ENCODE measurements around the gene PRAMEF9. TPM values are rescaled to one million over a fixed set of nuclear protein-coding genes. Genes with fewer than 3 reads are reported as not detected.
"Not testable (repeated sequence)": the region's sequence is repeated elsewhere in the genome, so short reads cannot be mapped to it uniquely, and the experiment has no call there.

The PRAMEF9 gene
- not detected for polyA plus RNA-seq (ENCODE audit: insufficient read length)

DNA sequence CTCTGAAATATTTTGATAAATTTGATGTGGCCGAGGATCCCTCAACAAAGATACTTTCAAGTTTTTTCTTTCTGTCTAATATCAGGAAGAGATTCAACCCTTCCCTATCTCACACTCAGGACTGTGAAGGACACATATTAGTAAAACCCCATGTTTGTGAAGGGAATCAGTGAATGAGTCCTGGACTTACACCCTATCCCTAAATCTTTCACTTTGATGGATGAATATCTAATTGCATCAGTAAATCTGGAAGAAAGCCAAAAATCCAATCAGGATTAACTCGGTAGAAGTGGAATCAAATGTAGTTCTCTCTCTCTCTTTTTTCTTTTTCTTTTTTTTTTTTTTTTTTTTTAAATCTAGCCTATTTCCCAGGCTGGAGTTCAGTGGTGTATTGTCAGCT is at the start of gene PRAMEF9:
TSS of gene PRAMEF9 (plus strand) at position 301 of the 400 bp plus-strand sequence. CDS start 3,433 bp downstream, outside the sequence.
- DNase-seq = not testable (repeated sequence)

DNA sequence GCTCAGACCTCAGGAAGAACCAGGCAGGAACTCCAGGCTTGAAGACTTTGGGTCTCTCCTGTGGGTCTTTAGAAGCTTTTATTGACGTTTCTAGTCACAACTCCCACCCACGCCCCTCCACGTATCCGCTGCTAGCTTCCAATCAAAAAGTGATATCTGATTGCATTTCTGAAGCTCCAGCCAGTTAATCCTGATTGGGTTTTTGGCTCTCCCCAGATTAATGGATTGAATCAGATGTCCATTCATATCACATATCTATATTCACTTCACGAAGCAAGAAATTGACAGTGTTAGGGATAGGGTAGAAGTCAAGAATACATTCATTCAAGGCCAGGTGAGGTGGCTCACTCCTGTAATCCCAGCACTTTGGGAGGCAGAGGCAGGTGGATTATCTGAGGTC is 15.7 kb upstream of the PRAMEF9 start, which contains the start of gene PRAMEF26:
TSS of gene PRAMEF26 (minus strand) at position 101 of the 400 bp plus-strand sequence. CDS start 2,914 bp downstream, outside the sequence.
- DNase-seq = not testable (repeated sequence)

DNA sequence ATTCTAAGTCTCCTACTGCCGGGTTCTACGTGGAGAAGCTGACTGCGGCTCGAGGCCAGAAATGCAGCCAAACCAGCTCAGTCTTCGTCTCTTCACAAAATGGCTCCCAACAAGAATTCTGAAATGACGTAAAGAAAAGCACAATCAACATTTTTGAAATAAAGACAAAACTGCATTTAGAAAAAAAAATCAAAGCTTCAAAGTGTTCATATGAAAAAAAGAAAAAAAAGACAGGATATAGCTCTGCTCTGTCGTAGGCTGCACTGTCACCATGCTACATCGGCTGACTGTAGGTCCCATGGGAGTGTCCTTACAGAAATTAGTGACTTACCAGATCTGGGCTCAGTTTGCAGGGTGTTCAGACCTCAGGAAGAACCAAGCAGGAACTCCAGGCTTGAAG is 6.1 kb upstream of the PRAMEF9 start, which contains the start of gene HNRNPCL4:
TSS of gene HNRNPCL4 (minus strand) at position 101 of the 400 bp plus-strand sequence. CDS start 164 bp downstream, outside the sequence.
- DNase-seq = not testable (repeated sequence)

DNA sequence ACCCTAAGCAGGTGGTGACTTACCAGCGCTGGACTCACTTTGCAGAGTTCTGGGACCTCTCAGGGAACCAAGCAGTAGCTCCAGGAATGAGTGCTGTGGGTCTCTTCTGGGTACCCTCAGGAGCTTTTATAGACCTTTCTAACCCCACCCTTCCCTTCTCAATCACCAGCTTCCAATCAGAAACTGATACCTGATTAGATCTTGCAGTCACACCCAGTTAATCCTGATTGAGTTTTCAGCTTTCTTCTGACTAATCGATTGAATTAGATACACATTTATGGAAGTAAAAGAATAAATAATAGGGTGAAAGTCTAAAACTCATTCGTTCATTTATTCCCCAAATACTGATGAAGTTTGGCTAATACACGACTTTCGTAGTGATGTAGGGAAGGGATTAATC is 29.7 kb downstream of the PRAMEF9 start, which contains the start of gene PRAMEF13:
TSS of gene PRAMEF13 (minus strand) at position 101 of the 400 bp plus-strand sequence. CDS start 1,820 bp downstream, outside the sequence.
- DNase-seq = not testable (repeated sequence)

DNA sequence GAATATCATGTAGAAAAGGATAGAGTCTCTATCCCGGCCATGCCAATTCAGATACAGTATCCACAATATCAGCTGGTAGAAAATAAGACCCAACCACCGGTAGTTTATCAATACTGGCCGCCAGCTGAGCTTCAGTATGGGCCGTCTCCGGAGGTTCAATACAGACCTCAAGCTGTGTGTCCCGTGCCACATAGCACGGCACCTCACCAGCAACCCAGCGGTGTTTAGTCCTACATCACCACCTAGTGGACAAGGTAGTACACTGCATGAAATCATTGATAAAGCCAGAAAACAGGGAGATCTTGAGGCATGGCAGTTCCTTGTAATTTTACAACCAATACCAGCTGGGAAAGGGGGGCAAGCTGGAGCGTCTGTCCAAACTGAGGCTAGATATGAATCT is 37.1 kb downstream of the PRAMEF9 start:
- DNase-seq = not testable (repeated sequence)

DNA sequence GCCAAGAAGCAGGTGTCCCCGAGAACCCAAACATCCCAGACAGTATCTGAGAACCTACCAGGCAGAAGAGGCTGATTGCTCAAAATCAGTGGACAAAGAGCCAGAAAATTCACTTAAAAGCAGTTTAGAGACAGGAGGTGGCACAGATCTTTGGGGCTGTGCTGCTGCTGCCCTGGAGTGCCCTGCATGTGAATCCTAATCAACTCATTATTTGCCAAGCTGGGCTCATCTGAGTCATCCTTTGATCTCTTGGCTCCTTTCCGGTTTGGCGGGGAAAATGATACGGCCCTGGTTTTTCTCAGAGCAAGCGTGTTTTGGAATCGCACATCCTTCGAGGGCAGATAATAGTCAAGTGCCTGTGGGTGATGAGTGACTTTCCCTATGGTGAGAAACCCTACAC is 45.0 kb downstream of the PRAMEF9 start:
- not testable (repeated sequence) for DNase-seq

DNA sequence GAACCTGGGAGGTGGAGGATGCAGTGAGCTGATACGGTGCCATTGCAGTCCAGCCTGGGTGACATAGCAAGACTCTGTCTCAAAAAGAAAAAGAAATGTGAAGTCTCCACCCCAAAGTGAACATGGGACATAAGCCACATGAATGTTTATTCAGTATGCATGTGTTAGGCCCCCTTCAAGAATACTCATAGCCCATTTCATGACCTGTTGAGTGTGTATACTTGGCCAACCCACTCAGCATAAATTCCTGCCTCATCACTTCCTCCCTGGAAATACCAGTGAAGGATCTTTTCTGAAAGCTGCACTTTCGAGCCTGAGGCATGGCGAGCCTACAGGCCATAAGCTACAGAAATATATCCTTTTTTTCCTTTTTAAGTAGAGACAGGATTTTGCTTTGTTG is 47.6 kb downstream of the PRAMEF9 start:
- not testable (repeated sequence) for DNase-seq

DNA sequence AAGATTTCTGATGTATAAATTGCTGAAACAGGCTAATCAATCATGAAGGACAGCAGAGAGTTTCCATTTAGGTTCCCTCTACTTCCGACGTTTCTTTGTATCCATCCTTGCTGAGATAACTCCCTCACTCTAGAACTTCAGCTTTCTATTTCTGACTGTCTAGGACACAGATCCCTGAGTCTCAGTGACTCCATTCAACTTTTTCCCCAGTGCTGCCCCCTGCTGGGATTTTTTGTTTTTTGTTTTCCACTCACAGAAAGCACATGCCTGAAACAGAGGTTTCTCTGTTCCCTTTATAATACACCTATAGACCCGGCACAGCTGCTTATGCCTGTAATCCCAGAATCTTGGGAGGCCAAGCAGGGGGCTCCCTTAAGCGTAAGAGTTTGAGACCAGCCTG is 51.1 kb downstream of the PRAMEF9 start:
- not testable (repeated sequence) for DNase-seq

DNA sequence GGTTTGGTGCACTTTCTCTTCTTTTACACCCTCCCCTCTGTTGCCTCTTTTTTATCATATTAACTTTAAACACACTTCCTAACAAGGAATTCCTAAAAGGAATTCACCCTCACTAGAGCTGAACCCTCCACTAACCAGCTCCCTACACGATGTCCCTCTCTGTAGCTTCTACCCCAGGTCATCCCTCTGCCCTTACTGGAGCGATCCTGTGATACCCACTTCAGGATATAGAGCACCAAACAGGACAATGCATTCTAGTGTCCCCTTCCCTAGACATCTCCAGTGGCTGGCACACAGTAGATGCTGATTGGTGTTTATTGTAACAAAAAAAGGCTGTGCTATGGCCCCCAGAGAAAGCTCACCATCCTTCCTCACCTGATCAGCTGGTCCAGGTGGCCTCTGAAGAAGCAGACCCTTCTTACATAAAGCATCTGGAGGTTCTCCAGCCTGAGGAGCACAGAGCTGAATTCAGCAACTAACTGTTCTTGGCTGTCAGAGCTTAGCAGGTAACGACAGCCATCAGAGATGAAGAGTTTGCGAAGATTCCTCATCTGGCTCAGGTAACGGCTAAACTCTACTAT is 52.9 kb downstream of the PRAMEF9 start:
- DNase-seq = no peak

DNA sequence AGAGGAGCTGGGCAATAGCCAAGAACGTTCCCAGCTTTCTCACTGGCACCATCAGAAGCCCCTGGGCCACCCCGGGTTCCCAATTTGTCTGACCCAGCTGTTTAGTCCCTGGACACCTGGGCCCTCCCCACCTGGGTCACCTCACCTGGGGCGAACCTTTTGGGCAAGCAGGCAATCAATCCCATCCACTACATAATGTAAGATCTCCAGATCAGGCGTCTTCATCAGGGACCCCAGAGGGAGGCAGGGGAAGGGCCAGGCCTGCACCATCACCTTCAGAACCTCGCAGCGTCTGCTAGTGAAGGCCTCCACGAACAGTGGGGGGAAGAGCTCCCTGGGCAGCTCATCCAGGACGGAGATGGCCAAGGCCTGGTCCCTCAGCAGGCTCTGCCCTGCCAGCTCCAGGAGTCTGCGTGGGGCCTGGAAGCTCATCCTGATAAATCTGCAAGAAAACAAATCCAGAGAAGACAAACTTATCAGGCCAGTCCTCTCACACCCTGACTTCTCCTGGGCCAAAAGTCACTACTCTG is 54.1 kb downstream of the PRAMEF9 start, which contains the start of gene PRAMEF18:
TSS of gene PRAMEF18 (minus strand) at position 480 of the 530 bp plus-strand sequence. CDS start at position 432, 48 bp downstream.
- DNase-seq = not testable (repeated sequence)

DNA sequence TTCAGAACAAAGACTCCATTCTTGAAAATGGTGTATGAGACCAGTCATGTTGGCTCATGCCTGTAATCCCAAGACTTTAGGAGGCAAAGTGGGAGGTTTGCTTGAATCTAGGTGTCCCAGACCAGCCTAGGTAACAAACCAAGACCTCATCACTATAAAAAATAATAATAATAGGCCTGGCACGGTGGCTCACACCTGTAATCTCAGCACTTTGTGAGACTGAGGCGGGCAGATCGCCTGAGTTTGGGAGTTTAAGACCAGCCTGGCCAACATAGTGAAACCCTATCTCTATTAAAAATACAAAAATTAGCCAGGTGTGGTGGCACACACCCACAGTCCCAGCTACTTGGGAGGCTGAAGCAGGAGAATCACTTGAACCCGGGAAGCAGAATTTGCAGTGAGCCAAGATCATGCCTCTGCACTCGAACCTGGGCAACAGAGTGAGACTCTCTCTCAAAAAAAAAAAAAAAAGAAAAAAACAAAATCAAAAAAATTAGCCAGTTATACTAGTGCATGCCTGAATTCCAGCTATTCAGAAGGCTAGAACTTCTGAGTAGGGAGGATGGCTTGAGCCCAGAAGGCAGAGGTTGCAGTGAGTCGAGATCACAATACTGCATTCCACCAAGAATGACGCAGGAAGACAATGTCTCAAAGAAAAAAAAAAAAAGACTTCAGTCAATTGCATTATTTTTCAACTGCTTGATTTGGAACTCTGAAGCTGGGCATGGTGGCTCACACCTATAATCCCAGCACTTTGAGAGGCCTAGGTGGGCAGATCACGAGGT is 55.8 kb downstream of the PRAMEF9 start:
- DNase-seq = not testable (repeated sequence)

DNA sequence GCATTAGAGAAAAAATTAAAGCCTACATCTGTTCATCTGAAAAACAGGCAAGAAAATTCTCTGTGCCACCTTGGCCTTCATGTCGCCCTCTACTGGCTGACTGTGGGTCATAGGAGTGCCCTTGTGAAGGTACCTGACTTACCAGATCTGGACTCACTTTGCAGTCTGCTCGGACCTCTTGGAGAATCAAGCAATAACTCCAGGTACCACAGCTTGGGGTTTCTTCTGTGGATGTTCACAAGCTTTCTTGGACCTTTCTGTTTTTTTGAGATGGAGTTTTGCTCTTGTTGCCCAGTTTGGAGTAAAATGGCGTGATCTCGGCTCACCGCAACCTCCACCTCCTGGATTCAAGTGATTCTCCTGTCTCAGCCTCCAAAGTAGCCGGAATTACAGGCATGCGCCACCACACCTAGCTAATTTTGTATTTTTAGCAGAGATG is 56.7 kb downstream of the PRAMEF9 start:
- DNase-seq = no peak

Other genes with a start within 250 kb of the PRAMEF9 start
- not detected for gene PRAMEF6, start 224.3 kb upstream of the PRAMEF9 start, polyA plus RNA-seq (ENCODE audit: insufficient read length)
- not detected for gene PRAMEF27, start 115.3 kb upstream of the PRAMEF9 start, polyA plus RNA-seq (ENCODE audit: insufficient read length)
- not detected for gene HNRNPCL3, start 111.1 kb upstream of the PRAMEF9 start, polyA plus RNA-seq (ENCODE audit: insufficient read length)
- not detected for gene PRAMEF25, start 101.1 kb upstream of the PRAMEF9 start, polyA plus RNA-seq (ENCODE audit: insufficient read length)
- 0.18 TPM for gene HNRNPCL2, start 55.0 kb upstream of the PRAMEF9 start, polyA plus RNA-seq (ENCODE audit: insufficient read length)
- not detected for gene PRAMEF26, start 15.8 kb upstream of the PRAMEF9 start, polyA plus RNA-seq (ENCODE audit: insufficient read length)
- gene HNRNPCL4, start 6.2 kb upstream of the PRAMEF9 start, polyA plus RNA-seq (ENCODE audit: insufficient read length) = not detected
- not detected for gene PRAMEF13, start 29.6 kb downstream of the PRAMEF9 start, polyA plus RNA-seq (ENCODE audit: insufficient read length)
- gene PRAMEF18, start 54.3 kb downstream of the PRAMEF9 start, polyA plus RNA-seq (ENCODE audit: insufficient read length) = not detected
- not detected for gene PRAMEF5, start 82.3 kb downstream of the PRAMEF9 start, polyA plus RNA-seq (ENCODE audit: insufficient read length)
- gene PRAMEF8, start 113.3 kb downstream of the PRAMEF9 start, polyA plus RNA-seq (ENCODE audit: insufficient read length) = not detected
- gene PRAMEF33, start 131.7 kb downstream of the PRAMEF9 start, polyA plus RNA-seq (ENCODE audit: insufficient read length) = not detected
- gene PRAMEF15, start 143.7 kb downstream of the PRAMEF9 start, polyA plus RNA-seq (ENCODE audit: insufficient read length) = not detected
- gene PRAMEF14, start 175.3 kb downstream of the PRAMEF9 start, polyA plus RNA-seq (ENCODE audit: insufficient read length) = not detected
- gene PRAMEF19, start 200.1 kb downstream of the PRAMEF9 start, polyA plus RNA-seq (ENCODE audit: insufficient read length) = not detected
- gene PRAMEF17, start 217.8 kb downstream of the PRAMEF9 start, polyA plus RNA-seq (ENCODE audit: insufficient read length) = not detected
- gene PRAMEF20, start 238.6 kb downstream of the PRAMEF9 start, polyA plus RNA-seq (ENCODE audit: insufficient read length) = not detected